Measurements from ENCODE around the gene TRMT10B.

TRMT10B gene

GRCh38 chr9:37753489-37754190 is at the start of gene TRMT10B:
TRMT10B (plus strand) TSS chr9:37753805; CDS start chr9:37761932, 8,127 bp downstream.
- peak; percentile 48 to 58 (median 49) for DNase-seq (ENCODE audit: low read depth in 2 of 3, low spot score in 2 of 3)

GRCh38 chr9:37705787-37706186 is 47.8 kb upstream of the TRMT10B start:
- DNase-seq (ENCODE audit: low read depth in 2 of 3, low spot score in 2 of 3), result no peak

- DNase-seq (ENCODE audit: low read depth in 2 of 3, low spot score in 2 of 3), result no peak
These were observed 47.3 kb upstream of the TRMT10B start for GRCh38 chr9:37706290-37706689.

GRCh38 chr9:37707748-37708147 is 45.9 kb upstream of the TRMT10B start:
- no peak for DNase-seq (ENCODE audit: low read depth in 2 of 3, low spot score in 2 of 3)

GRCh38 chr9:37710046-37710445 is 43.6 kb upstream of the TRMT10B start:
- DNase-seq (ENCODE audit: low read depth in 2 of 3, low spot score in 2 of 3), result no peak

GRCh38 chr9:37715260-37715659 is 38.3 kb upstream of the TRMT10B start:
- no peak for DNase-seq (ENCODE audit: low read depth in 2 of 3, low spot score in 2 of 3)

GRCh38 chr9:37715991-37716505 is 37.6 kb upstream of the TRMT10B start:
- DNase-seq (ENCODE audit: low read depth in 2 of 3, low spot score in 2 of 3), result no peak

- no peak for DNase-seq (ENCODE audit: low read depth in 2 of 3, low spot score in 2 of 3)
These were observed 34.1 kb upstream of the TRMT10B start for GRCh38 chr9:37719526-37719925.

GRCh38 chr9:37727013-37727412 is 26.6 kb upstream of the TRMT10B start:
- DNase-seq (ENCODE audit: low read depth in 2 of 3, low spot score in 2 of 3), result no peak

GRCh38 chr9:37729499-37729898 is 24.1 kb upstream of the TRMT10B start:
- no peak for DNase-seq (ENCODE audit: low read depth in 2 of 3, low spot score in 2 of 3)

GRCh38 chr9:37730256-37730655 is 23.3 kb upstream of the TRMT10B start:
- no peak for DNase-seq (ENCODE audit: low read depth in 2 of 3, low spot score in 2 of 3)

GRCh38 chr9:37730839-37731238 is 22.8 kb upstream of the TRMT10B start:
- no peak for DNase-seq (ENCODE audit: low read depth in 2 of 3, low spot score in 2 of 3)

GRCh38 chr9:37732086-37732741 is 21.4 kb upstream of the TRMT10B start:
- DNase-seq (ENCODE audit: low read depth in 2 of 3, low spot score in 2 of 3), result no peak

- DNase-seq (ENCODE audit: low read depth in 2 of 3, low spot score in 2 of 3), result no peak
These were observed 20.7 kb upstream of the TRMT10B start for GRCh38 chr9:37732952-37733351.

GRCh38 chr9:37739222-37739621 is 14.4 kb upstream of the TRMT10B start:
- no peak for DNase-seq (ENCODE audit: low read depth in 2 of 3, low spot score in 2 of 3)

- no peak for DNase-seq (ENCODE audit: low read depth in 2 of 3, low spot score in 2 of 3)
These were observed 13.5 kb upstream of the TRMT10B start for GRCh38 chr9:37740128-37740527.

GRCh38 chr9:37740631-37741328 is 12.8 kb upstream of the TRMT10B start:
- no peak for DNase-seq (ENCODE audit: low read depth in 2 of 3, low spot score in 2 of 3)

- DNase-seq (ENCODE audit: low read depth in 2 of 3, low spot score in 2 of 3), result no peak
These were observed 7.6 kb upstream of the TRMT10B start for GRCh38 chr9:37745970-37746369.

- DNase-seq (ENCODE audit: low read depth in 2 of 3, low spot score in 2 of 3), result no peak
These were observed 6.9 kb upstream of the TRMT10B start for GRCh38 chr9:37746448-37747270.

GRCh38 chr9:37747271-37747753 is 6.3 kb upstream of the TRMT10B start:
- peak in 2 of 3 experiments; percentile 24 to 36 for DNase-seq (ENCODE audit: low read depth in 2 of 3, low spot score in 2 of 3)

GRCh38 chr9:37749129-37749528 is 4.5 kb upstream of the TRMT10B start:
- DNase-seq (ENCODE audit: low read depth in 2 of 3, low spot score in 2 of 3), result no peak

Measured in activated CD8-positive, alpha-beta memory T cell treated with anti-CD3 and anti-CD28 coated beads for 48 hours (primary cell).